Effector memory CD4-positive, alpha-beta T cell (primary cell): ENCODE measurements around the gene FAXC.

Experiments used
- DNase-seq, 3 donors: peaks; one replicate each; pipeline ENCODE4 v3.0.0-alpha.2; 2020
- H3K27ac ChIP-seq: 2 replicates; pipeline ENCODE4 v1.7.0; 2013; ENCODE audit warnings: mild to moderate bottlenecking, low read length, moderate library complexity; ENCODE audit not compliant: insufficient read depth, poor library complexity, severe bottlenecking
- H3K27me3 ChIP-seq: replicated peaks from 2 replicates; pipeline ENCODE4 v1.7.0; 2013; ENCODE audit warnings: mild to moderate bottlenecking, low read length; ENCODE audit not compliant: insufficient read depth, control insufficient read depth, poor library complexity, severe bottlenecking
- H3K36me3 ChIP-seq: 2 replicates; pipeline ENCODE4 v1.7.0; 2013; ENCODE audit warnings: mild to moderate bottlenecking, low read length, moderate library complexity; ENCODE audit not compliant: control insufficient read depth, insufficient read depth
- H3K4me1 ChIP-seq: 2 replicates; pipeline ENCODE4 v1.7.0; 2013; ENCODE audit warnings: low read length, mild to moderate bottlenecking; ENCODE audit not compliant: control insufficient read depth, insufficient read depth, poor library complexity, severe bottlenecking
- H3K4me3 ChIP-seq: 2 replicates; pipeline ENCODE4 v1.7.0; 2013; ENCODE audit warnings: low read length, low read depth, mild to moderate bottlenecking; ENCODE audit not compliant: insufficient read depth, poor library complexity, severe bottlenecking
- H3K9me3 ChIP-seq: 2 replicates; pipeline ENCODE4 v1.7.0; 2013; ENCODE audit warnings: mild to moderate bottlenecking, low read length, moderate library complexity; ENCODE audit not compliant: control insufficient read depth

Gene FAXC

GRCh38 chr6:99295276-99295675, 54.2 kb downstream of the FAXC start:
- no peaks in the 10 kb centered on the region for H3K27me3 ChIP-seq
- H3K36me3 ChIP-seq: no peaks in the 10 kb centered on the region
- no peak for DNase-seq
- no peaks in the 10 kb centered on the region for H3K9me3 ChIP-seq
- H3K27ac ChIP-seq: no peak overlapping the region
- H3K4me1 ChIP-seq: no peaks in the 10 kb centered on the region
- H3K4me3 ChIP-seq: no peak overlapping the region

DNA sequence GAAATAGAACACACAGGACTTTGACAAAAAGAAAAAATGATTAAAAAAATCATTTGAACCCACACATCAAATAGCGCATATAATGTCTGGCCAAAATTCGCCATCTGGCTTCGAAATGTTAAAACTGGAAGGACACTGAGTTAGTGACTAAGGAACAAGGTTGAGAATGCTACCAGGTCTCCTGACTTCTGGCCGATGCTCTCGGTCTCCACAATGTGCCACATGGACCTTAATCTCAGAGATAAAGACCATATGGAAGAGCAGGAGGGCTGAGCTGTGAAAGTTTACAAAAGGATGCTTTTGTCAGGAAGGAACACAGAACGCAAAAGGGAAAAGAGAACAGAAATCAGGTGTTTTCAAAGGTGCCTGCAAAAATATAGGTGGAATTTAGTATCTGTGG, 54.7 kb downstream of the FAXC start:
- Histone ChIP-seq H3K27me3 (no peaks in the 10 kb centered on the region), H3K36me3 (no peaks in the 10 kb centered on the region)

DNA sequence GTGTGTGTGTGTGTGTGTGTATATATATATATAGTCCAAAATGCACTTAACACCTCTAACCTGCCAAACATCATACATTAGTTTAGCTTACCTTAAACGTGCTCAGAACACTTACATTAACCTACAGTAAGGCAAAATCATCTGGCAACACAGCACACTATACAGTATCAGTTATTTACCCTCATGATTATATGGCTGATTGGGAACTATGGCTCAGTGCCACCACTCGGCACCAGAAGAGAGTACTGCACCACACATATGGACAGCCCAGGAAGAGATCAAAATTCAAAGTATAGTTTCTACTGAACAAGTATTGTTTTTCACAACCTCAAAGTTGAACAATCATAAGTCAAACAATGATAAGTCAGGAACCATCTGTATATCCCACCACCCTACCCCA, 59.8 kb downstream of the FAXC start:
- Histone ChIP-seq H3K4me1 (no peaks in the 10 kb centered on the region), H3K36me3 (no peaks in the 10 kb centered on the region), H3K27me3 (no peaks in the 10 kb centered on the region), H3K27ac (no peak overlapping the region), H3K4me3 (no peak overlapping the region), H3K9me3 (no peaks in the 10 kb centered on the region)
- DNase-seq: no peak

More for the DNA sequence above, 54.7 kb downstream of the FAXC start:
- H3K4me3 ChIP-seq: no peak overlapping the region
- no peaks in the 10 kb centered on the region for H3K4me1 ChIP-seq
- no peak for DNase-seq
- H3K27ac ChIP-seq: no peak overlapping the region
- no peaks in the 10 kb centered on the region for H3K9me3 ChIP-seq

DNA sequence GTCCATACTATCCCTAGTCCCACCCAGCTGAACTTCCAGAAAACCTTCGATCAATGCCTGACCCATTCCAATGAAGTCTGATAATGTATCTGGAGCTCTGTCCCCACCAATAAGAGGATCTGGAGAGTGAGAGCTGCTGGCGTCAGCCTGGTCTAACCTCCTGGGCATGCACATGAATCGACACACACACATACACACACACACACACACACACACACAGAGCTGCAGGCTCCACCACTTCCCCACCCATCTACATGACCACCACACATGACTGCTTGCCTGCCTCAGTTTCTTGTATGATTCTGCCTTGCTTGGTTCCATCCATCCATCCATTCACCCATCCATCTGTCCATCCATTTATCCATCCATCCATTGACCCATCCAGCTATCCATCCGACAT, 60.8 kb downstream of the FAXC start:
- Histone ChIP-seq H3K4me1 (no peaks in the 10 kb centered on the region), H3K27me3 (no peaks in the 10 kb centered on the region), H3K4me3 (no peak overlapping the region), H3K9me3 (no peaks in the 10 kb centered on the region), H3K27ac (no peak overlapping the region), H3K36me3 (no peaks in the 10 kb centered on the region)
- no peak for DNase-seq

GRCh38 chr6:99287523-99287922, 62.0 kb downstream of the FAXC start:
- no peak for DNase-seq
- no peaks in the 10 kb centered on the region for H3K9me3 ChIP-seq

GRCh38 chr6:99285881-99286280, 63.6 kb downstream of the FAXC start:
- DNase-seq: no peak
- Histone ChIP-seq H3K36me3 (no peaks in the 10 kb centered on the region), H3K27ac (no peak overlapping the region), H3K27me3 (no peaks in the 10 kb centered on the region), H3K9me3 (no peaks in the 10 kb centered on the region), H3K4me1 (no peaks in the 10 kb centered on the region), H3K4me3 (no peak overlapping the region)

More at GRCh38 chr6:99287523-99287922, 62.0 kb downstream of the FAXC start:
- Histone ChIP-seq H3K27ac (no peak overlapping the region), H3K36me3 (no peaks in the 10 kb centered on the region), H3K27me3 (no peaks in the 10 kb centered on the region), H3K4me3 (no peak overlapping the region), H3K4me1 (no peaks in the 10 kb centered on the region)

DNA sequence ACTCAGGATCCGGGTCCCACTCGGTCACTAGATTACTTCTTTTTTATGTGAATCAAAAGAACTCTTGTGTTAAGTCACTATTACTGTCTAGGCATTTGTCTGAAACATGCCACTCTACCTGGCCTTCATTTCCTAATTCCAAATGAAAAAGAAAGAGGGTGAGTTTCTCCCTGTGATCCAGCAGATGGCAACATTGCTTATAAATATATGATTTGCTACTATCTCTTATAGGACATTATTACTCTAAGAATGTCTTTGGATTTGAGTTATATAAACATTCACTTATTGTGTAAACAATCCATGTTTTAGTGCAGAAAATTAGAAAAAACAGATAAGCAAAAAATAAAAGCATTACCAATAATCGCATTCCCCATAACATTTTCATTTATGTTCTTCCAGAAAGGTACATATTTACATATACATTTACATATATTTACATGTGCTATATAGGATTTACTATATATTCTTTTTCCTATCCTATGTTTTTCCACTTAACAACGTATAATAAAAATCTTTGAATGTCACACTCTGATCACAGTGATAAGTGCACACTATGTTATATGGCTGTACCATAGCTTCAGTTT, 66.9 kb downstream of the FAXC start:
- Histone ChIP-seq H3K27ac (no peak overlapping the region), H3K4me3 (no peak overlapping the region), H3K9me3 (no peaks in the 10 kb centered on the region), H3K36me3 (no peaks in the 10 kb centered on the region), H3K4me1 (no peaks in the 10 kb centered on the region), H3K27me3 (no peaks in the 10 kb centered on the region)
- no peak for DNase-seq

GRCh38 chr6:99276747-99277146, 72.7 kb downstream of the FAXC start:
- Histone ChIP-seq H3K27ac (no peak overlapping the region), H3K4me1 (no peaks in the 10 kb centered on the region), H3K36me3 (no peaks in the 10 kb centered on the region), H3K4me3 (no peak overlapping the region), H3K9me3 (no peaks in the 10 kb centered on the region), H3K27me3 (no peaks in the 10 kb centered on the region)
- no peak for DNase-seq

GRCh38 chr6:99270826-99271225, 78.6 kb downstream of the FAXC start:
- H3K27ac ChIP-seq: no peak overlapping the region
- H3K27me3 ChIP-seq: no peaks in the 10 kb centered on the region
- no peaks in the 10 kb centered on the region for H3K4me1 ChIP-seq
- no peaks in the 10 kb centered on the region for H3K9me3 ChIP-seq
- no peaks in the 10 kb centered on the region for H3K36me3 ChIP-seq
- no peak for DNase-seq
- H3K4me3 ChIP-seq: no peak overlapping the region

DNA sequence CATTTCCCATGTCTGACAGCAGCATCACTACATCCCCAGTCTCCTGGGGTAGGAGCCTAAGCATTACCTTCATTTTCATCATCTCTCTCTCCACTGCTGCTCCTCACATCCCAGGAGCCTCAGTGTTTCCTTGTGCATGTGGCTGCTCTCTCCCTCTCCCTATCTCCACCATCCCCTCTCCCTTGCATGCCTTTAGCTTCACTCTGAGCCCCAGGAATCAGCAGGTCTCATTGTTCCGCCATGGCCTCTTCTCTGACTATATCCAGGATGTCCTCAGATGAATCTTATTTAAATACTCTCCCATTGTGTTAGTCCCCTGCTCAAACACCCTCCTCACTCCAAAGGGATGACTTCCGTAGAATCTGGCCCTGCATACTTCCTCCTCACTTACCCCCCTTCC, 79.4 kb downstream of the FAXC start:
- Histone ChIP-seq H3K4me1 (no peaks in the 10 kb centered on the region), H3K27me3 (no peaks in the 10 kb centered on the region), H3K4me3 (no peak overlapping the region), H3K27ac (no peak overlapping the region), H3K9me3 (no peaks in the 10 kb centered on the region), H3K36me3 (no peaks in the 10 kb centered on the region)
- DNase-seq: no peak
